Measurements from ENCODE around the gene FLNA. TPM values are rescaled to one million over a fixed set of nuclear protein-coding genes. Genes with fewer than 3 reads are reported as not detected.
"Not testable (repeated sequence)": the region's sequence is repeated elsewhere in the genome, so short reads cannot be mapped to it uniquely, and the experiment has no call there.

The FLNA gene
- total RNA-seq, 1 donor from 2014 or later: 1,271 TPM

- intact Hi-C loops (cut with micrococcal nuclease): loop anchor here (5.0 kb wide), 3 partner anchors 38 to 118 kb away; partner anchors contain the start of genes FAM3A, GDI1 and SLC10A3
These were observed 24.5 kb upstream of the FLNA start for GRCh38 chrX:154398668-154399526.

GRCh38 chrX:154397888-154398667 is 23.6 kb upstream of the FLNA start, which contains the start of gene RPL10:
Gene RPL10 (plus strand): TSS chrX:154398377. CDS start chrX:154398520, 143 bp downstream.
- intact Hi-C loops (cut with micrococcal nuclease): loop anchor here (5.0 kb wide), 3 partner anchors 39 to 119 kb away; partner anchors contain the start of genes FAM3A, GDI1 and SLC10A3

GRCh38 chrX:154396973-154397887 is 22.8 kb upstream of the FLNA start:
- intact Hi-C loops (cut with micrococcal nuclease): loop anchor here (5.0 kb wide), 3 partner anchors 40 to 120 kb away; partner anchors contain the start of genes FAM3A, GDI1 and SLC10A3

GRCh38 chrX:154396363-154396762 is 21.9 kb upstream of the FLNA start:
- intact Hi-C loops (cut with micrococcal nuclease): loop anchor here (5.0 kb wide), 3 partner anchors 41 to 121 kb away; partner anchors contain the start of genes FAM3A, GDI1 and SLC10A3

GRCh38 chrX:154389812-154390747 is 15.6 kb upstream of the FLNA start:
- intact Hi-C loops (cut with micrococcal nuclease): not testable (repeated sequence)

GRCh38 chrX:154388649-154389048 is 14.2 kb upstream of the FLNA start:
- intact Hi-C loops (cut with micrococcal nuclease): not testable (repeated sequence)

- intact Hi-C loops (cut with micrococcal nuclease): not testable (repeated sequence)
These were observed 13.7 kb upstream of the FLNA start for GRCh38 chrX:154388094-154388493.

GRCh38 chrX:154384284-154384892 is 10.0 kb upstream of the FLNA start:
- intact Hi-C loops (cut with micrococcal nuclease): no loop called here

- intact Hi-C loops (cut with micrococcal nuclease): no loop called here
These were observed 9.2 kb upstream of the FLNA start for GRCh38 chrX:154383359-154384283.

- intact Hi-C loops (cut with micrococcal nuclease): no loop called here
These were observed 8.1 kb upstream of the FLNA start for GRCh38 chrX:154382483-154383069.

GRCh38 chrX:154381271-154381670 is 6.8 kb upstream of the FLNA start:
- intact Hi-C loops (cut with micrococcal nuclease): no loop called here

- intact Hi-C loops (cut with micrococcal nuclease): no loop called here
These were observed 6.4 kb upstream of the FLNA start for GRCh38 chrX:154380787-154381186.

GRCh38 chrX:154380153-154380552 is 5.7 kb upstream of the FLNA start:
- intact Hi-C loops (cut with micrococcal nuclease): no loop called here

GRCh38 chrX:154379569-154379951 is 5.1 kb upstream of the FLNA start:
- intact Hi-C loops (cut with micrococcal nuclease): loop anchor here (1.0 kb wide), 1 partner anchor 10 kb away; no protein-coding TSS in a partner anchor

GRCh38 chrX:154378799-154379568 is 4.5 kb upstream of the FLNA start, which contains the start of gene EMD:
Gene EMD (plus strand): TSS chrX:154379295. CDS start chrX:154379485, 190 bp downstream.
- intact Hi-C loops (cut with micrococcal nuclease): loop anchor here (1.0 kb wide), 1 partner anchor 10 kb away; no protein-coding TSS in a partner anchor

- intact Hi-C loops (cut with micrococcal nuclease): no loop called here
These were observed 3.8 kb upstream of the FLNA start for GRCh38 chrX:154378059-154378798.

Measured in T-helper 2 cell treated with Interferon-gamma antibody and Interleukin-4, amounts not matched to agents 100 ng/mL and 5 ng/mL, for 36 hours (primary cell).